Hypothalamus (tissue), 51 donors: ENCODE results near the gene NME9.
"Not testable (repeated sequence)": the region's sequence is repeated elsewhere in the genome, so short reads cannot be mapped to it uniquely, and the experiment has no call there.

Source experiments
- DNase-seq, 51 donors: peaks; one replicate each; lab custom pipeline; 2025; lab: John Stamatoyannopoulos, UW

The NME9 gene, protein sequence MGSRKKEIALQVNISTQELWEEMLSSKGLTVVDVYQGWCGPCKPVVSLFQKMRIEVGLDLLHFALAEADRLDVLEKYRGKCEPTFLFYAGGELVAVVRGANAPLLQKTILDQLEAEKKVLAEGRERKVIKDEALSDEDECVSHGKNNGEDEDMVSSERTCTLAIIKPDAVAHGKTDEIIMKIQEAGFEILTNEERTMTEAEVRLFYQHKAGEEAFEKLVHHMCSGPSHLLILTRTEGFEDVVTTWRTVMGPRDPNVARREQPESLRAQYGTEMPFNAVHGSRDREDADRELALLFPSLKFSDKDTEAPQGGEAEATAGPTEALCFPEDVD

DNA sequence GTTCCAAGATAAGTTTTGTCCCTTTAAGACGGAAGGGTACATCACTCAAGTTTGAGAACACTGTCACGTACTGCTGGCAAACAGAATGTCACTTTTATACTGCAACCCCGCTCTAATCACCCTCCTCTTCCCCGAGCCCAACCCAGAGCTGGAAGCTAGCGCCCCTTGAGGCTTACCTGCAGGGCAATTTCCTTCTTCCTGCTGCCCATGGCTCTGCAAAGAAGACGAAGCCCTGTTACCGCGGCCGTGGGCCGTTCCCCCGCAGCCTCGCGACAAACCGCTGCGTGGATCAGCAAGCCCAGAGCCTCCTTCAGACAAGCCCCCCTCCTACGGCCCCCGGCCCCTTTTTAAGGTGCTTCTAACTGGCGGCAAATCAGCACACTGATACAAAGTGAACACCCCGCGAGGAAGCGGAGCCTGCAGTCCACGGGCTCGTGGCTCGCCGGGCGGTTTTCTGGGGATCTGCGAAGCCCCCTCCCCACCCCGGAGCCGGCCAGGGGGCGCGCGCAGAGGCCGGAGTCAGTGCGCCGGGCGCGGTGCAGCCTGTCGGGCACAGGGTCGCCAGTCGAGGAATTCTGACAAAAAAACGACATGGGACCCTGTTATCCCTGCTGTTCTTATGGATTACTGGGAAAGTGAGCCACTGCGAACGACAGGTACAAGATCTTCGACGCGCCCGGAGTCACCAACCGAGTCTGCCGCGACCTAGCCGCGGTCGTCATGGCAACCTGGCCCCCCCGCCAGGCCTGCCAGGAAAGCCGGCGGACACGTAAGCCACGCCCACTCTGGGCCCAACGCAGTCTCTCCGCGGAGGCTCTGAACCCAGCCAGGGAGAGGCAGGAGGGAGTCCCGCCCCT, at the start of gene NME9:
Gene NME9 (minus strand): TSS at position 725 of the 857 bp plus-strand sequence. CDS start 516 bp downstream, at position 209.
- DNase-seq: peak in 49 of 51 donors; percentile 23 to 92 (median 80)

DNA sequence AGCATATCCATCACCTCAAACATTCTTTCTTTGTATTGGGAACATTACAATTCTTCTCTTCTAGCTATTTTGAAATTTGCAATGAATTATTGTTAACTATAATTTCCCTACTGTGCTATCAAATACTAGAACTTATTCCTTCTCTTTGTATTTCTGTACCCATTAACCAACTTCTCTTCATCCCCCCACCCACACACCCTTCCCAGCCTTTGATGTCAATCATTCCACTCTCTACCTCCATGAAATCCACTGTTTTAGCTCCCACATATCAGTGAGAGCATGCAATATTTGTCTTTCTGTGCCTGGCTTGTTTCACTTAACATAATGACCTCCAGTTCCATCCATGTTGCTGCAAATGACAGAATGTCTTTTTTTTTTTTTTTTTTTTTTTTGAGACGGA, 49.3 kb upstream of the NME9 start:
- no peak for DNase-seq

DNA sequence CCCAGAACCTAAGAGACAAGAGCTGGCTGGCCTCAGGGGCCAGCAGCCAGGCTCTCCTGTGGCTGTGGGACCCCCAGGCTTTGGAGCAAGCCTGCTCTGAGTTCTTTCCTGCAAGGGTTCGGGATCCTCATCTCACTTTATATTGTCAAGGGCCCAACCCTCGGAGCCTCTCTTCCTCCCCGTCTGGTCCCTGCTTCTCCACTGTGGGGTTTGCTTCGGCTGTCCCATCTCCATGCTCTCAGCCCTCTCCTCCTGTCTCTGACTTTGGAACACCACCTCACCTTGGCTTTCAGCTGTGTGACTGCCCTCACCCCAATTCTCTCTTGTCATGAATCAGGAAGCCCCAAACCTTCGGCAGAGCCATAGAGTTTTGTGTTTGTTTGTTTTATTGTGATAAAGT, 48.7 kb upstream of the NME9 start:
- no peak for DNase-seq

DNA sequence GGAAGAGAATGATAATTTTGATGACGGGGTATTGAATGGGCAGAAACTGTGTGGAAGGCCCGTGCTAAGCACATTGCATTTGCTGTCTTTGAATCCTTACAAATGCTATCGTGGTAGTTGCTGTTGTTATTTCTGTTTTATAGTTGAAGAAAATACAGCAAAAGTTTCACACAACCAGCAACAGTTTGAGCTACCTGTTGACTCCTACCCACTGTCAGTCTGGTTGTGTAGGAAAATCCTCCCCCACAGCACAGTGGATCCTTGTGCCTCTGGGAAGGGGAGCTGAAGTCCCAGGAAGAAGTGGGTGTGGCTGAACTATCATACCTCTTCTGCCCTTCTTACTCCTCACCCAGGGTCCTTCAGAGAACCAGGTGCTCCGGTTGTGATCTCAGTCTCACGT, 48.2 kb upstream of the NME9 start:
- no peak for DNase-seq

DNA sequence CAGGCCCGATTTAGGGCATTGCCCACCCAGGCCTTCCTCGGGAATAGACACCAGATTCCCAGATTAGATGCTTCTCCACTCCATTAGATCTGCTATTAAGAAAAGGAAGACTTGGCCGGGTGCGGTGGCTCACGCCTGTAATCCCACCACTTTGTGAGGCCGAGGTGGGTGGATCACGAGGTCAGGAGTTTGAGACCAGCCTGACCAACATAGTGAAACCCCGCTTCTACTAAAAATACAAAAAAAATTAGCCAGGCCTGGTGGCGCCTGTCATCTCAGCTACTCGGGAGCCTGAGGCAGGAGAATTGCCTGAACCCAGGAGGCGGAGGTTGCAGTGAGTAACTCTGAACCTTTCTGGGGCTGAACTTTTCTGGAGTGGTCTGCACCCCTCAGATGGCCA, 47.6 kb upstream of the NME9 start:
- not testable (repeated sequence) for DNase-seq

DNA sequence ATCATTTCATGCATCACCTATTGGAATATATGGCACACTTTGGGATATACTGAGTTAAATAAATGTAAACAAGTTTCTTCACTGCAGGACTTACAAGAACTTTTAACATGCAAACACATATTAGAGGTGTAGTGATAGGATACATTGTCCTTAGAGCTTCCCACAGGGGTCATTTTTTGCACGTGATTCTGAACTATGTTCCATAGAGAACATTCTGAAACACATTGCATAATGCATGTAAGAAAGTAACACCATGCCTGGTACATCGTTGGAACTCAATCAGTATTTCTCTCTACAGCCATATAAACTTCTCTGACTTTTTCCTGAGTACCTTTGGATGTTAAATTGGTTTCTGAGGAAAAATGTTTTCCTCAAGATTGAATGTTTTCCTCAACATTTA, 47.0 kb upstream of the NME9 start:
- DNase-seq: no peak

DNA sequence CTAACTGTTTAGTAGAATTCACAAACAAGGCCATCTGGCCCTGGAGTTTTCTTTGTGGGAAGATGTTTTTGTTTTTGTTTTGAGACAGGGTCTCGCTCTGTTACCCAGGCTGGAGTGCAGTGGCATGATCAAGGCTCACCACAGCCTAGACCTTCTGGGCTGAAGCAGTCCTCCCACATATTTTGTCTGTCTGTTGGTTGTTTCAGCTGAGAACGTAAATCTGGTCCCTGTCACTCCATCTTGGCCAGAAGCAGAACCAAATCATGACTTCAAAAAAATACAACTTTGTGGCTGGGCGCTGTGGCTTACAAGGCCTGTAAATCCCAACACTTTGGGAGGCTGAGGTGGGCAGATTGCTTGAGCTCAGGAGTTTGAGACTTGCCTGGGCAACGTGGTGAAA, 45.8 kb upstream of the NME9 start:
- DNase-seq: no peak

DNA sequence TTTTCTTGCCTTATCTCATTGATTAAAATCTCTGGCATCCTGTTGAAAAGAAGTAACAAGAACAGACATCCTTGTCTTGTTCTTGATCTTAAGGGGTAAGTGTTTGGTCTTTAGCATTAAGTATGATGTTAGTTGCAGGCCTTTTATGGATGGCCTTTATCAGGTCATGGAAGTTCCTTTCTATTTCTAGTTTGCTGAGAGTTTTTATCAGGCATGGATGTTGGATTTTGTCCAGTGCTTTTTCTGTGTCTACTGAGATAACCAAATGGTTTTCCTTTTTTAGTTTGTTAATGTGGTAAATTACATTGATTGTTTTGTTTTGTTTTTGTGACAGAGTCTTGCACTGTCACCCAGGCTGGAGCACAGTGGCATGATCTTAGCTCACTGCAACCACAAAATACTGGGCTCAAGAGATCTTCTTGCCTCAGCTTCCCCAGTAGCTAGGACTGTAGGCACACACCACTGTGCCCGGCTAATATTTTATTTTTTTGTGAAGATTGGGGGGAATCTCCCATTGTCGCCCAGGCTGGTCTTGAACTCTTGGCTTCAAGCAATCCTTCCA, 45.0 kb upstream of the NME9 start:
- no peak for DNase-seq

DNA sequence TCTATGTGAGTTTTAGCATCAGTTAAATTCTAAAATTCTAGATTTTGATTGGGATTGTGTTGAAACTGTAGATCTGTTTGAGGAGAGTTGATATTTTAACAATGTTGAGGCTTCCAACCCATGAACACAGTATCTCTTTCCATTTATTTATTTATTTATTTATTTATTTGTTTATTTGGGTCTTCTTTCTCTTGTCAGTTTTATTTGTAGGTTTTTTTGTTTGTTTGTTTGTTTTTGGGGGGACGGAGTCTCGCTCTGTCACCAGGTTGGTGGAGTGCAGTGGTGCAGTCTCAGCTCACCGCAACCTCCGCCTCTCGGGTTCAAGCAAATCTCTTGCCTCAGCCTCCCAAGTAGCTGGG, 44.1 kb upstream of the NME9 start:
- no peak for DNase-seq

DNA sequence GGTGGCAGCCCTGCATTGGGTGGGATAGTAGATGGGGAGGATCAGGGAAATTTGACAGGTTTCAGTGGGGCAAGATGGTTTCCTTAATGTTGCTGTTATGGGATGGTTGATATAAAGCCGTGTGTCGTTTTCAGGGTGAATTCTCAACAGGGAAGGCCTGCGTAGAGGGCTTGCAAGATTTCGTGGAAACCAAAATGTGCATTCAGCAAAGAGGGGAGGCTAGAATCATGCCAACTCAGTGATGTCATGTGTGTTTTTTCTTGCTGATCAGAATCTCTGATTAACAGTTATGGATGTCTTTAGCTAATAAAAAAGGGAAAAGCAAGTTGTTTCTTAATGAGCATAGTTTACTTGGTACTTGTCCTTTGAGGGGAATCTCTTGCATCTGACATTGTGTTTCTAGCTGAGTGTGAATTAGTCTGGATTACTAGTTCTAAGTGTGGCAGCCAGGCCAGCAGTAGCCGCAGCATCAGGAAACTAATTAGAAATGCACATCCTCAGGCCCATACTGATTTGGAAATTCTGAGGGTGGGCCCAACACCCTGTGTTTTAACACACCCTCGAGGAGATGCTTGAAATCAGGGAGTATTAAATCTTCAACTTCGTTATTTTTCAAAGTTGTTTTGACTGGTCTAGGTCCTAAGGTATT, 43.6 kb upstream of the NME9 start:
- DNase-seq: no peak

DNA sequence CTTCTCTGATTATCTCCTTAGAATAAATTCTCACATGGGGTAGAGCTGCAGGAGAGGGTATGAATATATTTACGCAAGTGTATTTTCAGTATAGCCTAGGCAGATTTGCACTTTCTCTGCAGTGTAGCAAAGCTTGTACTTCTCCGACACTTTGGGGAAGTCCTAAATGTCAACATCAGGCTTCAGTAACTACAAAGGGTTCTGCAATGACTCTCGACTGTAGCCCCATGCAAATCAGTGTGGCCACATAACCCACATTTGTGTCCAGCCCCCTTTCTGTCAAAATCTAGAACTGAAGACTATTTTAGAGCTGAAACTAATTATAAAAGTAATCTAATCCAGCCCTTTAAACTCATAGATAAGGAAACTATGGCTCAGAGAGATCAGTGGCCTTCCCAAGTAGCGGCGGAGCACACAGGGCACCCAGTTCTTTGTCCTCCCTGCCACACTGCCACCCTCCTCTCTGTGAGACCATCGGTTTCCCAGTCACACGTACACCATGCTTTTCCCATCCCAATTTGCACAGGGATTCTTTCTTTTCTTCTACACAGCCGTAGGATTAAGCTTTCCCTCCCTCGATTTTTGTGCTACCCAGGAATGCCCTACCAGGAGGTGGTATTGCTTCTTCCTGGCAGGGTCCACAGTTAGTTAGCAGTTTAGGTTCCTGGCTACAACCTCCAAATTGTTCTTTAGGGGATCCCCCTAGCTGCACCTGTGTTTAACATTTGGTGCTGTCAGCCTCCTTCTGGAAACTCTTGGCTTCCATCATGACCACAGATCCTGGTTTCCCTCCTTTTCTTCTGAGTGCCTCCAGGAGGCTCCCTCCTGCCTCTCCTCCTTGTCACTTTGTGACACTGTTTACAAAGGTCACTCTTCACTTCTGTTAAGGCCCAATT, 41.7 kb upstream of the NME9 start:
- no peak for DNase-seq

DNA sequence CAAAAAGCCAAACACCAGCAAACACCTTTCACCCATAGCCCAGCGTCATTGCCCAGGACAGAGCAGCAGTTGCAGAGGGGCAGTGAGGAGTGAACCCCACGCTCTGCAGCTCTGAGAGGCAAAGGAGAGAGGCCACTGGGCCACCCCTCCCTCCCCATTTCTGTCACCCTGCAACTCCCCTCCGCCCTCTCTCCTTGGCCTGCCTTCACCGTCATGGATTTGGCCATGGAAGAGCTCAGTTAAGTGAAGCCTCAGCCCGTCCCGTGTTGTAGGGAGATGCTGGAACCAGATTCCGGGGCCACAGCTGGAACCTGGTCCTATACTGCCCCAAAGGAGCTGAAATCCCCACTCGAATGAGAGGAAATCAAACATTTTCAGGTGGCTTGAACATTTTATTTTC, 40.7 kb upstream of the NME9 start:
- DNase-seq: no peak

DNA sequence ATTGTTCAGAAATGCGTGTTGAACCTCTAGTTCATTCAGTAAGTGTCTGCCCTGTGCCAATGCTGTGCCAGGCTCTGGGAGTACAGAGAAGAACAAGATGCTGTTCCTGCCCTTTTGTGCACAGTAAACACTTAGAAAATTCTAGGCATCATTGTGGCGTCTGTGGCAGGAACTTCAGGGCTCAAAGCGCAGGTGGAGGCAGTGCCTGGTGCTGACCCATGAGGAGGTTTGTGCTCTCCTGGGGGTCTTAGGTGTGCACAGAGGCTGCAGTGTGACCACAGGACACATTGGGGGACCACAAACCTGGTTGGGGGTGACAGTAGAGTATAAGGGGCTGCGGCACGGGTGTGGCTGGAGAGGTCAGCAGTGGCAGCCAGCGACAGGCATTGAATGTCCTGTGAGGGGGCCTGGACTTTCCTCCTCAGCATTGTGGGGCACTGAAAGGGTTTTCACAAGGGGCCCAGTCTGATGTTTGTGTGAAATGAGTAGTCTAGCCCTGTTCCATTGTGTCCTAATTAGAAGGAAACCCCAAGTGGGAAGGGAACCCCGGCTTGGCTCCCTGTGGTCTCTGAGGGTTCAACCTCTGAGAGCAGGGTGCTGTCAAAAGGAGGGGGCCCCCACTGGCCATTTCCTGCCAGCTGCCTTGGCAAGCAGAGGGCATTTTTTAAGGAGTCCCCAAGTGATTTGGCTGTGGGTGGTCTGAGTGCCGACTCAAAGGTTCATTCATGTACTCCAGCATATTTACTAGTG, 39.7 kb upstream of the NME9 start:
- DNase-seq: peak in 21 of 51 donors; percentile 16 to 80 (median 54)

DNA sequence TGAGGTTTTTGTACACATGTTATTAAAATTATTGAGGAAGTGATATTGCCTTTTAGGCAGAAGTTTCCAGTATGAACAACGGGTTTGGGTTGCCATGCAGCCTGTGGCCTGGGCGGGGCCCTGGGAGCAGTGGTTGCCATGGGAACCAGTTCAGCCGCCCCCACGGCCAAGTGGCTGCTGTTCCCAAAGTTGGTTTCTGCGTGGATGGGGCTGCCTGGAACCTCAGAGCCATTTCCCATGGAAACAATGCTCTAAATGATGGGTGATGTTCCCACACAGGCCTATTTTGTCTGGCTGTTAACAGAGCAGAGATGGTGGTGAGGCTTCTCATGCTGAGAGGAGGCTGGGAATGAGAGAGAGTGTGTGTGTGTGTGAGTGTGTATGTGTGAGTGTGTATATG, 38.3 kb upstream of the NME9 start:
- peak in 37 of 51 donors; percentile 14 to 84 (median 60) for DNase-seq

DNA sequence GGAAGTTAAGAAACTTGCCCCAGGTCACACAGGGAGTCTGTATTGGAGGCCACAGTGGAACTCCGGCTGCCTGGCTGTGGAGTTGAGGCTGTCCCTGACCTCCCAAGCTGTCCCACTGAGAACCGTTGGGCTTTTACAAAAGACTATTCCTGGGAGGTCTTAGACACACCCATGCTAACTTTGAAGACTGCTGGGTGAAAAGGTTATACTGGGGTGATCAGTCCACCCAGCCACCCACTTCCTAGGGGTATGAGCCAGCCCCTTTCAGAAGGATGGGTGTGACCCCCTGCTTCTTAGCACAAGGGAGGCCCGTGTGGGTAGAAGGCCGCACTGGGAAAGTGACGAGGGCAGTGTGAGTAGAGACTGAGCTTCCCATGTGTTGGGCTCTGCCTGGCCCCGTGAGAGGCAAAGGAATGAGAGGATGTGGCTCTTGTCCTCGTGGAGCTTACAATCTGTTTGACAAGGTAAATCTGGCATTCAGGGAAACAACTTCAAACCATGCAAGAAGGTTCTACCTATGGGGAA, 37.7 kb upstream of the NME9 start:
- no peak for DNase-seq

DNA sequence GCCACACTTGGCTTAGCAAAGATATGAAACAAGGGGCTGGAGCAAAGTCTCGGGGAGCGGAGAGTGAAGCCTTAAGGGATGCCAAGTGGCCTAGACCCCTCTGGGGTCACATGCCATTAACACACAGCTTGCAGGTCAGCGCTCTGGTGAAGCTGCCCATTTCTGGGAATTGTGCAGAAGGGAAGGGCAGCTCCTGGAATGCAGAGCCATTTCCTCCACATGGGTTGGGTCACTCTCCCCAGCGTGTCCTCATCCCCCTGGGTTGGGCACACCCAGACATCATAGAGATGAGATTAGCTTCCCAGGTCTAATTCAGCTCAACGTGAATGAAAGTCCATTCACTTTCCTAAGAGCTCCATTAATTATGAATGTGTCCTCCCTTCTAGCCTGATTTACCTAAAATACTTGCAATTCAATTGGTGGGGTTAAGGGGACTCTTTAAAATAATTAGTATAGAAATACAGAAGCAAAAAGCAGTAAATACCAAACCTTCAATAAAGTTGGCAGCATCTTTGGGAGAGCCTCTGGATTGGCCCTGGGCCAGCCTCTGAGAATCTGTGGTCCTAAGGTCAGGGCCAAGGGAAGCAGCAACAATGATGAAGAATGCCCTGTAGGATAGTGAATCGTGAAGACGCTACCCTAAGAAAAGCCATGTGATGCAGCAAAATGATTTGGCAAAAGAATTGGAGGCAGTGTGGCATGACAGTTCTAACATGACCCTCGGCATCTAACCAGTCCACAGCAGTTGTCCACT, 36.5 kb upstream of the NME9 start:
- no peak for DNase-seq

DNA sequence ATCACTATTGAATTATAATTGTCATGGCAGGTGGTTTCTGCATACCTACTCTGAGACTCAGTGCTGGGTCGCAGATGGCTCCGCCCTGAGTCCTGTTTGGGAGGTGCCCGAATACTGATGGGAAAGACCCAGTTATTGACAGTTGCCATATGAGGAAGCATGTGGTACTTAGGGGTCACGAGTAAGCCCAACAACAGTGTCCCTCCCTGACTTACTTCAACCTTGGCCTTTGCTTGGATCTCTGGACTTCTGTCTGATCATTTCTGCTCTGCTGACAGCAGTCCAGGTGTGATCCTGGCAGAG, 35.6 kb upstream of the NME9 start:
- DNase-seq: no peak

DNA sequence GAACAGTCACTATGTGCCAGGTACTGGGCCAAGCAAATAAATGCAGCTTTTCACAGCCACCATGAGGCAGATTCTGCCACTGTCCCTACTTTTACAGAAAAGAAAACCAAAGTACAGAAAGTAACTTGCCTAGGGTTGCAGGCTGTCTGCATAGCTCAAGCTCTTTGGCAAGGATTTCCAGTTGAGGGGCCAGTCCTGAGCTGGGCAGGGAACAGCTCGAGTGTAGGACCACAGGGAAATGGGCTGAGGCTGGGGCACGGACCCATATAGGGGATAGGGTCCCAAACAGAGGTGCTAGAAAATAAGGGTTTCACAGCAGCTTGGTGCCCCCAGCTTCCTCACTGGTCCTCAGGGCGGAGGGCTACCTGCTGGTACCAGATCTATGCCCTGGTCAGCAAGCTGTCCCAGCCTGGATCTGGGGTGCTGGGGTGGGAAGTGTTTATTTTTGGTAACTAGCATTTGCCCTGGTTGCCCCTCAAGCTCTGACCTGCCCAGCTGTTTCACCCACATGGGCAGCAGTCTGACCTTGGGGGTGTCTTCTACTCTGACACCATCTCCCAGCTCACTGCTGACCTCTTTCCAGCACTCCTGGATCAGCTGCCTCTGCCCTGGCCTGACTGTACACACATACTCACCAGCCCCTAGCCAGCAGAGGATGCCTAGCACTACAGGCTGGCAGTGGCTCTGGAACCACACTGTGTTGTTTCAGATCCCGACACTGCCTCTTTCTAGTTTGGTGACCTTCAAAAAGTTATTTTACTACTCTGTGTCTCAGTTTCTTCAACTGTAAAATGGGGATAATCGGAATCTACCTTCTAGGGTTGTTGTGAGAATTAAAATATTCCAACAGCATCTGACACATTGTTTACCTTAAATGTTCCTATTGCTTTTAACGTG, 35.0 kb upstream of the NME9 start:
- DNase-seq: no peak
